IMR-90 (cell line): Measurements from ENCODE around the gene TPH1. TPM values are rescaled to one million over a fixed set of nuclear protein-coding genes. Genes with fewer than 3 reads are reported as not detected.

Experiments
- ATAC-seq: fragments of 200-7000 bp; cut with Tn5 transposase; 2 replicates; pipeline ENCODE4 v1.9.1; 2020; ENCODE audit warnings: low read depth, mild to moderate bottlenecking, moderate library complexity
- BruUV-seq: library from RNA; stranded (reverse); fragments of 400-500 nt; replicated peaks from 2 replicates; lab custom pipeline; 2021; lab: Mats Ljungman, UMichigan
- CTCF ChIA-PET: fragments of 300-600 bp; formaldehyde crosslinking; extraction: SDS; loops from one replicate; lab custom pipeline; 2021; ENCODE audit warnings: antibody characterized with exemption; lab: Yijun Ruan, JAX
- POLR2A ChIA-PET: fragments of 300-600 bp; sonication (Branson Sonifier 250); formaldehyde crosslinking; loops from one replicate; lab custom pipeline; 2022; ENCODE audit warnings: antibody characterized with exemption; ENCODE audit not compliant: unreplicated experiment; lab: Charles Lee
- DNase-seq: peaks from one replicate; pipeline ENCODE4 v3.0.0; 2013
- H2AFZ ChIP-seq: replicated peaks from 2 replicates; pipeline ENCODE3; 2013; ENCODE audit warnings: low read length, mild to moderate bottlenecking; ENCODE audit not compliant: poor library complexity
- H2AK5ac ChIP-seq: 2 replicates; pipeline ENCODE4 v1.6.1; 2013; ENCODE audit warnings: low read depth, low read length, inconsistent platforms
- H2AK9ac ChIP-seq: replicated peaks from 2 replicates; pipeline ENCODE3; 2013; ENCODE audit warnings: mild to moderate bottlenecking, low read depth, low read length, moderate library complexity; ENCODE audit not compliant: poor library complexity
- H2BK120ac ChIP-seq: 2 replicates; pipeline ENCODE4 v1.6.1; 2013; ENCODE audit warnings: low read depth, low read length, inconsistent platforms
- H2BK15ac ChIP-seq: 3 replicates; pipeline ENCODE4 v1.6.1; 2013; ENCODE audit warnings: low read depth, low read length, inconsistent platforms
- H2BK20ac ChIP-seq: 2 replicates; pipeline ENCODE4 v1.6.1; 2013; ENCODE audit warnings: low read depth, mild to moderate bottlenecking, inconsistent platforms, low read length, moderate library complexity
- H2BK5ac ChIP-seq: 2 replicates; pipeline ENCODE4 v1.6.1; 2013; ENCODE audit warnings: mild to moderate bottlenecking, low read depth, low read length, inconsistent platforms; ENCODE audit not compliant: poor library complexity, severe bottlenecking
- H3K14ac ChIP-seq: replicated peaks from 2 replicates; pipeline ENCODE4 v1.6.1; 2013; ENCODE audit warnings: low read depth, low read length, inconsistent platforms
- H3K18ac ChIP-seq: 2 replicates; pipeline ENCODE4 v1.6.1; 2013; ENCODE audit warnings: low read depth, low read length, control low read depth
- H3K23ac ChIP-seq: 2 replicates; pipeline ENCODE4 v1.6.1; 2013; ENCODE audit warnings: low read depth, low read length, inconsistent platforms
- H3K27ac ChIP-seq: 2 replicates; pipeline ENCODE4 v1.5.1; 2013; ENCODE audit warnings: mild to moderate bottlenecking, control low read depth, low read length; ENCODE audit not compliant: insufficient read depth
- H3K27me3 ChIP-seq: 2 replicates; pipeline ENCODE4 v1.6.1; 2013; ENCODE audit warnings: low read length; ENCODE audit not compliant: control insufficient read depth, insufficient read depth
- H3K36me3 ChIP-seq: 2 replicates; pipeline ENCODE4 v1.6.1; 2013; ENCODE audit warnings: low read length, mixed read lengths; ENCODE audit not compliant: control insufficient read depth, insufficient read depth
- H3K4ac ChIP-seq: 2 replicates; pipeline ENCODE4 v1.6.1; 2013; ENCODE audit warnings: low read depth, low read length, inconsistent platforms
- H3K4me1 ChIP-seq: 2 replicates; pipeline ENCODE4 v1.6.1; 2013; ENCODE audit warnings: low read length, mixed read lengths; ENCODE audit not compliant: control insufficient read depth, insufficient read depth
- H3K4me2 ChIP-seq: 2 replicates; pipeline ENCODE4 v1.6.1; 2013; ENCODE audit warnings: low read depth, mild to moderate bottlenecking, control low read depth, low read length, moderate library complexity
- H3K4me3 ChIP-seq: 2 replicates; pipeline ENCODE4 v1.5.1; 2013; ENCODE audit warnings: low read depth, mild to moderate bottlenecking, control low read depth, low read length, moderate library complexity; ENCODE audit not compliant: insufficient read depth
- H3K56ac ChIP-seq: 2 replicates; pipeline ENCODE4 v1.6.1; 2013; ENCODE audit warnings: low read length, inconsistent platforms; ENCODE audit not compliant: insufficient read depth; ENCODE audit errors: extremely low read depth
- H3K79me1 ChIP-seq, 2 experiments: 2 replicates each; pipeline ENCODE4 v1.6.1; 2013; ENCODE audit warnings: low read length in 2 of 2, inconsistent platforms in 1 of 2, low read depth in 1 of 2
- H3K9ac ChIP-seq: 2 replicates; pipeline ENCODE4 v1.6.1; 2013; ENCODE audit warnings: low read depth, low read length, control low read depth
- H3K9me1 ChIP-seq: 2 replicates; pipeline ENCODE4 v1.6.1; 2013; ENCODE audit warnings: low read length, inconsistent platforms; ENCODE audit not compliant: insufficient read depth
- H3K9me3 ChIP-seq: 2 replicates; pipeline ENCODE4 v1.6.1; 2013; ENCODE audit warnings: low read length; ENCODE audit not compliant: control insufficient read depth, insufficient read depth
- H4K20me1 ChIP-seq: 2 replicates; pipeline ENCODE4 v1.6.1; 2013; ENCODE audit warnings: low read length, inconsistent platforms; ENCODE audit not compliant: insufficient read depth
- H4K5ac ChIP-seq: 2 replicates; pipeline ENCODE4 v1.6.1; 2013; ENCODE audit warnings: mild to moderate bottlenecking, low read depth, low read length, control low read depth
- H4K8ac ChIP-seq, 2 experiments: 2 replicates each; pipeline ENCODE4 v1.6.1; 2013; ENCODE audit warnings: low read depth in 2 of 2, low read length in 2 of 2, control low read depth in 1 of 2, inconsistent platforms in 1 of 2
- H4K91ac ChIP-seq: 2 replicates; pipeline ENCODE4 v1.6.1; 2013; ENCODE audit warnings: low read depth, low read length, inconsistent platforms; ENCODE audit not compliant: insufficient read depth
- CEBPB ChIP-seq: IDR thresholded peaks from 2 replicates; pipeline ENCODE4 v1.6.1; 2012; ENCODE audit warnings: low read depth, low read length, improper control_type of control experiment
- MAFK ChIP-seq: IDR thresholded peaks from 2 replicates; pipeline ENCODE4 v1.6.1; 2012; ENCODE audit warnings: low read depth, low read length, improper control_type of control experiment
- WGBS, 2 experiments: methylation state at CpG; one replicate each; pipeline versions ENCODE4 v1.1.5 to v1.1.7; 2013; ENCODE audit warnings: missing lambda C conversion rate in 2 of 2; ENCODE audit not compliant: insufficient read length in 1 of 2; ENCODE audit errors: extremely low coverage in 2 of 2; 5-methylcytosine and 5-hydroxymethylcytosine counted together
- dilution Hi-C: fragments of 300-500 bp; cut with HindIII; formaldehyde crosslinking; loops from one replicate; pipeline ENCODE4 v1.14.3; 2018; ENCODE audit warnings: low sequenced_read_pairs; ENCODE audit not compliant: unreplicated experiment
- in situ Hi-C: fragments of 300-500 bp; cut with MboI; formaldehyde crosslinking; loops from 3 replicates; pipeline ENCODE4 v1.14.3; 2019; ENCODE audit warnings: low sequenced_read_pairs, inconsistent platforms, mixed read lengths
- intact Hi-C: fragments of 100-400 bp; cut with micrococcal nuclease; formaldehyde crosslinking; loops from 2 replicates; pipeline ENCODE4 v1.10.0; 2022
- polyA plus RNA-seq, 3 experiments: library from polyadenylated mRNA; depleted of rRNA; stranded (reverse); fragments of >200 nt; gene quantifications; 2 replicates each; pipeline ENCODE4 v1.2.3, GENCODE V29; 2012; ENCODE audit warnings: low replicate concordance in 1 of 3
- total RNA-seq: library from RNA; depleted of rRNA; stranded (reverse); fragments of >200 nt; gene quantifications from 2 replicates; pipeline ENCODE4 v1.2.3, GENCODE V29; 2012

Gene TPH1
- total and polyA plus RNA-seq, 2 of the 4 experiments (the other 2 are of a cell fraction) = under 0.01 to 0.07 TPM

DNA sequence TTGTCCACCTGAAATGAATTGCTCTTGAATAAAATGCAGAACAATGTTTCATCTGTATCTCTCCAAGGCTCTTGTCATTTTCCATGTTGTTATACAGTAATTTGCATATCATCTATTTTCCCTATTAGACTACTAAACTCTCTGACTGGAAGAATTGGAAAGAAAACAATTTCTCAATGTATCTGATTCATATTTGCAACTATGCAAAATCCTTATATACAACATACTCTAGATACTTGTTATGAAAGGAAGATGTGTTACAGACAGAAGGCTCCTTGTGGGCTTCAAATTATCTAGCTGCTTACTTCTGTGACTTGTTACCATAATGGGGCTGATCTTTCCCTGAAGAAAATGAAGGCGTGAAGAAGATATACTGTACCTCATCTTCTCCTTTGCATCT is 23.6 kb downstream of the TPH1 start:
- Histone ChIP-seq H2AK9ac (no peak overlapping the region), H3K14ac (no peak overlapping the region), H4K8ac (no peak overlapping the region), H3K4me2 (no peak overlapping the region), H3K23ac (no peak overlapping the region), H3K56ac (no peak overlapping the region), H2BK120ac (no peak overlapping the region), H3K27ac (no peak overlapping the region), H3K9me3 (no peaks in the 10 kb centered on the region), H3K9ac (no peak overlapping the region), H3K18ac (no peak overlapping the region), H3K79me1 (no peaks in the 10 kb centered on the region), H4K20me1 (no peaks in the 10 kb centered on the region), H2AK5ac (no peak overlapping the region), H3K27me3 (peaks cover 4% of the 10 kb centered on the region), H2BK5ac (no peak overlapping the region), H3K4me1 (no peaks in the 10 kb centered on the region), H3K4ac (no peak overlapping the region), H4K5ac (no peak overlapping the region), H2BK20ac (no peak overlapping the region), H4K91ac (no peak overlapping the region), H2AFZ (no peak overlapping the region), H3K36me3 (no peaks in the 10 kb centered on the region), H2BK15ac (no peak overlapping the region), H3K4me3 (no peak overlapping the region), H3K9me1 (no peaks in the 10 kb centered on the region)
- POLR2A ChIA-PET = no interaction called here
- DNase-seq = no peak
- TF ChIP-seq CEBPB (no peak), MAFK (0 out of 2 replicates have a peak, but pooled peaks have one; percentile 18)
- dilution Hi-C loops (no loop called here), intact Hi-C loops (no loop called here), in situ Hi-C loops (no loop called here)
- peak; percentile 53 for ATAC-seq
- BruUV-seq = no TSS peak
- WGBS, 2 experiments = no CpG with 5 or more reads among the region's 1 CpG
- CTCF ChIA-PET = no interaction called here
